GM21515 (cell line): ENCODE results near the gene P2RY1.
"Not testable (repeated sequence)": the region's sequence is repeated elsewhere in the genome, so short reads cannot be mapped to it uniquely, and the experiment has no call there.

ENCODE experiments used
- ATAC-seq: cut with Tn5 transposase; IDR thresholded peaks from one replicate; pipeline ENCODE4 v1.9.1; 2021; ENCODE audit not compliant: unreplicated experiment

Gene P2RY1

DNA sequence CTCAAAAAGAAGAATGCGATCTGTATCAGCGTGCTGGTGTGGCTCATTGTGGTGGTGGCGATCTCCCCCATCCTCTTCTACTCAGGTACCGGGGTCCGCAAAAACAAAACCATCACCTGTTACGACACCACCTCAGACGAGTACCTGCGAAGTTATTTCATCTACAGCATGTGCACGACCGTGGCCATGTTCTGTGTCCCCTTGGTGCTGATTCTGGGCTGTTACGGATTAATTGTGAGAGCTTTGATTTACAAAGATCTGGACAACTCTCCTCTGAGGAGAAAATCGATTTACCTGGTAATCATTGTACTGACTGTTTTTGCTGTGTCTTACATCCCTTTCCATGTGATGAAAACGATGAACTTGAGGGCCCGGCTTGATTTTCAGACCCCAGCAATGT is 1.3 kb downstream of the P2RY1 start:
- ATAC-seq = no peak

GRCh38 chr3:152839511-152839910 is 4.6 kb downstream of the P2RY1 start:
- no peak for ATAC-seq

DNA sequence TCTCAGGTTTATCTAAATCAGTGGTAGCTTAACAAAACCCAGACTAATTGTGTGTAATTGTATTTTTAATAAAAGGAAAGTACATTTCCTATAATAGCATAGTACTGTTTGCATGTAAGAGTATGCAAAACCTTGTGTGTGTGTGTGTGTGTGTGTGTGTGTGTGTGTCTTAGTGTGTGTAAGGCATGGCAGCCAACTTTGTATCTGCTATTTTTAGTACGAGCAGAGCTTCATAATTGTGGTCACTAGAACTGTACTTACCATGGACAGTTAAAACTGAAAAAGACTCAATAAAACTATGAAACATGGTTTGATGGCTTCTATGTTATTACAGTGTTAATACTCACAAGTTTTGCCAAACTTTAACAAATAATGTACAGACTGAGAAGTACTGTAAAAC is 6.2 kb downstream of the P2RY1 start:
- ATAC-seq = no peak

GRCh38 chr3:152842413-152842812 is 7.5 kb downstream of the P2RY1 start:
- no peak for ATAC-seq

- ATAC-seq = no peak
Measured at GRCh38 chr3:152843955-152844354, 9.0 kb downstream of the P2RY1 start.

DNA sequence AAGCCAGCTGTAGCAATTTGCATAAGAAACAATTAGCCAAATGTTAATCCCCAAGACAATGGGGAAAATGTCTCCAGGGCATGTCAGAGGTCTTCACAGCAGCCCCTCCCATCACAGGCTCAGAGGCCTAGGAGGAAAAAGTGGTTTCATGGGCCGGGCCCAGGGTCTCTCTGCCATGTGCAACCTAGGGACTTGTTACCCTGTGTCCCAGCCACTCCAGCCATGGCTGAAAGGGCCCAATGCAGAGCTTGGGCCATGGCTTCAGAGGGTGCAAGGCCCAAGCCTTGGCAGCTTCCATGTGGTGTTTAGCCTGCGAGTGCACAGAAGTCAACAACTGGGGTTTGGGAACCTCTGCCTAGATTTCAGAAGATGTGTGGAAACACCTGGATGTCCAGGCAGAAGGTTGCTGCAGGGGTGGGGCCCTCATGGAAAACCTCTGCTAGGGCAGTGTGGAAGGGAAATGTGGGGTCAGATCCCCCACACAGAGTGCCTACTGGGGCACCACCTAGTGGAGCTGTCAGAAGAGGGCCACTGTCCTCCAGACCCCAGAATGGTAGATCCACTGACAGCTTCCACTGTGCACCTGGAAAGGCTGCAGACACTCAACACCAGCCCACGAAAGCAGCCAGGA is 11.8 kb downstream of the P2RY1 start:
- not testable (repeated sequence) for ATAC-seq

GRCh38 chr3:152847599-152847998 is 12.7 kb downstream of the P2RY1 start:
- not testable (repeated sequence) for ATAC-seq

DNA sequence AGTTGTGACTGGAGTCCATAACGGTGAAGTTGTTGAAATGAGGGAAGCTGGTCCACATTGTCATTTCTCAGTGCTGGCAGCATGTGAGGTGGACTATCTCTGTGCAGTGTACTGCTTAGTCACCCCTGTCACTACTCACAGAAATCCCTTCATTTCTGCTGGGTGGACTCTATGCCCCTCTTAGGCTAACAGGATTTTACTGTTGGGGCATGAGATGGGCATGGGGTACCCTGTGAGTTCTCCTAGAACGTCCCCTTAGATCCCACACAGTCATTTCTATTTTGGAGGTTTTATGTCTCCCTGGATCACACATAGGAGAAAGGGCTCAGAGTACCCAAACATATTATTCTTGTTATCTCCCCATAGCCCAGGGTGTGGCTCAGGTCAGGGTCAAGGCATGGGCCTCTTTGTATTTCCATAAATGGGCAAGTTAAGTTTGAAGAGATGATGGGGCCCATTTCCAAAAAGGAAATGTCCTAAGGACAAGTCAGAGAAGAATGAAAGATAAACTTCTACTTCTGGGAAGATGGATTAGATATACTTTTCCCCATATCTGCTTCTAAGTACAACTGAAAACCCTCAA is 15.2 kb downstream of the P2RY1 start:
- no peak for ATAC-seq

DNA sequence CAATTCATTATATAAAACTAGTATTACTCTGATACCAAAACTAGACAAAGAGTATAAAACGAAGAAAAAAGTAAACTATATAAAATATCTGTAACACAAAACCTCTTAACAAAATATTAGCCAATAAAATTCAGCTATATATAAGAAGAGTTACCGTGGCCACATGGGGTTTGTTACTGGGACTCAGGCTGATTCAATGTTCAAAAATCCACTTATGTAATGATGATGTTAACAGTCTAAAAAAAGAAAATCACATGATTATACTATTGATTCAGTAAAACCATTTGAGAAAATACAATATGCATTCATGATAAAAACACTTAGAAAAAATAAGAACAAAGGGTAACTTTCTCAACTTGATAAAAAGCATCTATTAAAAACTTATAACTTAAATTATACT is 18.3 kb downstream of the P2RY1 start:
- no peak for ATAC-seq

- ATAC-seq = no peak
Measured at GRCh38 chr3:152857082-152857481, 22.2 kb downstream of the P2RY1 start.

DNA sequence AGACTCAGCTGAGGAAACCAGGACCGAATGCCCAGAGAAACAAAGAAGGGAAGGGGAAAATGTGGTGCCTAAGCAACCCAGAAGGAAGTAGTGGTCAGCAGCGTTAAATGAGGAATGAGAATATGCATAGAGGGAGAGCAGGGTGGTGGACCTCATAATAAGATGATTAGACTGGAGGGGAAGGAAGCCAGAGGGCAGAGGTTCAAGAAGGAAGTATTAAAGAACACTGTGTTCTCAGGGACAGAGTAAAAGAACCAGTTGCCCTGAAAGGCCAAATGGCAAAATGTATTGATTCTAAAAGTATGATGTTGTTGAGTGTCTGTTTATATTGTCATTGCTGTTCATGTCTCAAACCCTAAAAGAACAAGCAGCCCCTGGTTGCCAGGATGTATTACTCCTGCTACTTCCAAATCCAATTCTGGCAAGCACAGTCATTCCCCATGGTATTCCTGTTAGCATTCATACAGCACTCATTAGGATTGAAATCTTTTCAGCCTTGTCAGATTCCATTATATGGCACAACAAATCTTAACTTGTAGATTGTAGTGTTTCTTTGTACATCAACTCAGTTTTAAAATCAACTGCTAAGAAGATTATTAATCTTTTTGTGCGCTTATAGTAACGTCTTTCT is 23.4 kb downstream of the P2RY1 start:
- ATAC-seq = no peak

- ATAC-seq = no peak
Measured at GRCh38 chr3:152860736-152861135, 25.8 kb downstream of the P2RY1 start.

DNA sequence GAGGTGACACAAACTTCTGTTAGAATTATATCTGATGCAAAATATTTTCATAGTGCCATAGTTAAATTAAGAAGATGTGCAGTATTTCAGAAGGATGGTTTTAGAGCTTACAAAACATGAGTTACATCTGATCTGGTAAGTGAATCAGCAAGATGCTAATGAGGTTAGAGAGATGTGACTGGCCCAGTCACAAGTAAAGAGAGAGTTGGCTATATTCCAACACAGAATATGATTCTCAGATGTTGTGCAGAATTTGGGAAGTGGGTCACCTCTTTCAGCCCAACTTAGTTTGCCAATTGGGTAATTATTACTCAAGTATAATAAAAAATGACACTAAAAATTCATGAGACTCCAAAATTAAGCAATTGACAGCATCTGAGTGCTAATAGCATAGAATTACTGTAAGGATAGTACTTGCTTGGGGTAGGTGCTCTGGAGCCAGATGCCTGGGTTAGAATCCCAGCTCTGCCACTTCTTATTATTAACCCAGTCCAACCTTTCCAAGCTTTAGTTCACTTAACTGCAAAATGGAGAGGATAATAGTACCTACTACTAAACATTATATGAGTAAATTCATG is 30.8 kb downstream of the P2RY1 start:
- ATAC-seq = no peak

GRCh38 chr3:152870027-152870426 is 35.1 kb downstream of the P2RY1 start:
- ATAC-seq = no peak

- not testable (repeated sequence) for ATAC-seq
Measured at GRCh38 chr3:152873314-152873713, 38.4 kb downstream of the P2RY1 start.

DNA sequence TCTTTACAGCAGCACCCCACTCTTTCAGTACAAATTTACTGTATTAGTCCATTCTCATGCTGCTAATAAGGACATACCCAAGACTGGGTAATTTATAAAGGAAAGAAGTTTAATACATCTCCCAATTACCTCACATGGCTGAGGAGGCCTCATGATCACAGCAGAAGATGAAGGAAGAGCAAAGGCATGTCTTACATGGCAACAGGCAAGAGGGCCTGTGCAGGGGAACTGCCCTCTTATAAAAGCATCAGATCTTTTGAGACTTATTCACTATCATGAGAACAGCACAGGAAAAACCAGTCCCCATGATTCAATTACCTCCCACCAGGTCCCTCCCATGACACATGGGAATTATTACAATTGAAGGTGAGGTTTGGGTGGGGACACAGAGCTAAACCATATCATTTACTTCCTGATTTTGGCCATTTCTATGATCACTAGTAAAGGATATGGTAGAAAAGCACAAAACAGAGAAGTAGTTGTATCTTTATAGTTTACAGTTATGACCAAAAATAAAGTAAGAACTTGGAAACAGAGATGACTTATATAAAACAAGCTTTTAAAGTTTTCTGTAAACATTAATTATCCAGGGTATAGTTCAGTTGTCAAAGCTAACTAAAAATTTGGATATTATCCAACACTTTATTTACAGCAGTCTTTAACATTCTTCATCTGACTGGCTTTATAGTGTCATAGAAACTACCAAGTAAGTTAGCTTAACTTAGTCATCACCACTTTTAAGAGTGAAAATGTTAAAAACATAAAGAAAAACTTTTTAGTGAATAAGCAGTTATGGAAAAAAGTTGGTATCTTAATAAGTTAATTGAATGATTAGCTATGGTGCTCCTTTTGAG is 40.2 kb downstream of the P2RY1 start:
- ATAC-seq = no peak

DNA sequence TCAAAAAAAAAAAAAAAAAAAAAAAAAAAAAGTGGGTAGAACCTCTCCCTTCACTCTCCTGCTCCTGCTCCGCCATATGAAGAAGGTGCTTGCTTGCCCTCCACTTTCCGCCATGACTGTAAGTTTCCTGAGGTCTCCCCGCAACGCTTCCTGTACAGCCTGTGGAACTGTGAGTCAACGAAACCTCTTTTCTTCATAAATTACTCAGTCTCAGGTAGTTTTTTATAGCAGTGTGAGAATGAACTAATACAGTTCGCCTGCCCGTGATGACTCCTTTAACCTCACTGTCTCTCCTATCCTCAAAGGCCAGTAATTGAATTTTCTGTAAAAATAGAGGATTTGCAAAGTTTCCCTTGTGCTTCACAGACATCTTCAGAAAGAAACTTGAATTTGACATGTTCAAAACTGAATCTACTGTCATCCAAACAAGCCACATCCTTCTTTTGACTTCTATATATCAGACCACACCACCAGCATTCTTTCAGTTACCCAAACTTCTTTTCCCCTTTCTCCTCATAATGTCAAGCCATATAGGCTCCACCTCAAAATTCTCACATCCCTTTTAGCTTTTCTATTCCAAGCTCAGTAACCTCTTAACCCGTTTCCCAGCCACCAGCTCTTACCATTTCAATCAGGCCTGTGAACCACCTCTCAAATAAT is 44.3 kb downstream of the P2RY1 start:
- ATAC-seq = peak; percentile 55

GRCh38 chr3:152879790-152880174 is 44.9 kb downstream of the P2RY1 start:
- ATAC-seq = no peak

GRCh38 chr3:152885076-152885475 is 50.1 kb downstream of the P2RY1 start:
- ATAC-seq = no peak
